Measurements from ENCODE around the gene PMS1.

DNA sequence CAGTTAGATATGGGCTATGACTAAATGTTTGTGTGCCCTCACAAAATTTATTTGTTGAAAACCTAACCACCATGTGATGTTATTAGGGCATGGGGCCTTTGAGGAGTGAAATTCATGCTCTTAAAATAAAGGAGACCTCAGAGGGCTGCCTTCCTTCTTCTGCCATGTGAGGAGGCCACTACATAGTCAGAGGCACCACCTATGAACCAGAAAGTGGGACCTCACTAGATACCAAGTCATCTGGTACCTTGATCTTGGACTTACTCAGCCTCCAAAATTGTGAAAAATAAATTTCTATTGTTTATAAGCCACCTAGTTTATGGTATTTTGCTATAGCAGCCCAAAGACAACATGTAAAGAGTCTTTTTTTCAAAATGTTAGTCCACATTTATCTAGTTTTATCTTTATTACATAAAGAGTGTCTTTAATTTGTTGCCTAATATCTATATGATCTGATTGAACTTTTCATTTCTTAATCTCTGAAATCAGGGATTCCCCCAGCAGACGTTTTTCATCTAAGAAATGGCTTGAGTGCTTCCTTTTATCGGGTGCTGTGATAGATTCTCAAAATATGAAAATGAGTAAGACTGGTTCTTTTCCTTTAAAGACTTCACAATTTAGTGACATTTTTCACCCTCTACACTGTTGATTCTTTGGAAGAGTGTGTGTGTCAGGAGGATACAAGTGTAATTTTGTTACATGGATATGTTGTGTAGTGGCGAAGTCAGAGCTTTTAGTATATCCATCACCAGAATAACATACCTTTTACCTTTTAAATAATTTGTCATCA lies 34.2 kb downstream of the PMS1 start:
- TF ChIP-seq, protein P1, sequence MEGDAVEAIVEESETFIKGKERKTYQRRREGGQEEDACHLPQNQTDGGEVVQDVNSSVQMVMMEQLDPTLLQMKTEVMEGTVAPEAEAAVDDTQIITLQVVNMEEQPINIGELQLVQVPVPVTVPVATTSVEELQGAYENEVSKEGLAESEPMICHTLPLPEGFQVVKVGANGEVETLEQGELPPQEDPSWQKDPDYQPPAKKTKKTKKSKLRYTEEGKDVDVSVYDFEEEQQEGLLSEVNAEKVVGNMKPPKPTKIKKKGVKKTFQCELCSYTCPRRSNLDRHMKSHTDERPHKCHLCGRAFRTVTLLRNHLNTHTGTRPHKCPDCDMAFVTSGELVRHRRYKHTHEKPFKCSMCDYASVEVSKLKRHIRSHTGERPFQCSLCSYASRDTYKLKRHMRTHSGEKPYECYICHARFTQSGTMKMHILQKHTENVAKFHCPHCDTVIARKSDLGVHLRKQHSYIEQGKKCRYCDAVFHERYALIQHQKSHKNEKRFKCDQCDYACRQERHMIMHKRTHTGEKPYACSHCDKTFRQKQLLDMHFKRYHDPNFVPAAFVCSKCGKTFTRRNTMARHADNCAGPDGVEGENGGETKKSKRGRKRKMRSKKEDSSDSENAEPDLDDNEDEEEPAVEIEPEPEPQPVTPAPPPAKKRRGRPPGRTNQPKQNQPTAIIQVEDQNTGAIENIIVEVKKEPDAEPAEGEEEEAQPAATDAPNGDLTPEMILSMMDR (IDR thresholded peaks at IDR 0.05), result no peak
- TF ChIP-seq POLR2A (IDR thresholded peaks at IDR 0.05), result no peak
